SK-N-SH treated with all-trans-retinoic acid at 6 μM for 48 hours (cell line): Measurements from ENCODE around the gene GRIK4.

Experiments
- CSRNP3 ChIP-seq: fragments of 250-450 bp; sonication (Bioruptor Pico); IDR thresholded peaks from 2 replicates; pipeline ENCODE4 v1.5.1; 2021; ENCODE audit warnings: mild to moderate bottlenecking, moderate library complexity
- PPARA ChIP-seq: fragments of 250-450 bp; sonication (Bioruptor Pico); IDR thresholded peaks from 2 replicates; pipeline ENCODE4 v1.5.0; 2020; ENCODE audit warnings: mild to moderate bottlenecking, borderline replicate concordance
- RARB ChIP-seq: fragments of 250-450 bp; sonication (Bioruptor Pico); IDR thresholded peaks from 2 replicates; pipeline ENCODE4 v1.8.0; 2021; ENCODE audit warnings: mild to moderate bottlenecking, moderate library complexity
- TSHZ2 ChIP-seq: fragments of 250-450 bp; sonication (Bioruptor Pico); IDR thresholded peaks from 2 replicates; pipeline ENCODE4 v1.5.0; 2020; ENCODE audit warnings: mild to moderate bottlenecking, moderate library complexity

GRCh38 chr11:120528749-120529148 lies 17.2 kb downstream of the GRIK4 start:
- TF ChIP-seq RARB (CRISPR knock-in tag) (no peak), CSRNP3 (CRISPR knock-in tag) (no peak), TSHZ2 (CRISPR knock-in tag) (no peak), PPARA (no peak)
